Measurements from ENCODE around the gene CAPZA1. TPM values are rescaled to one million over a fixed set of nuclear protein-coding genes. Genes with fewer than 3 reads are reported as not detected.

CAPZA1 gene
- 181 and 215 TPM in 2 replicates for total RNA-seq

GRCh38 chr1:112619518-112620376, at the start of gene CAPZA1:
TSS of gene CAPZA1 (plus strand) at chr1:112619832. CDS start at chr1:112619845, 13 bp downstream.

GRCh38 chr1:112618721-112619517, 713 bp upstream of the CAPZA1 start, which contains the start of gene ST7L:
TSS of gene ST7L (minus strand) at chr1:112619141. CDS start at chr1:112619113, 28 bp downstream.

GRCh38 chr1:112674440-112674985, 54.9 kb downstream of the CAPZA1 start, which contains the start of gene MOV10:
TSS of gene MOV10 (plus strand) at chr1:112674659. CDS start at chr1:112674913, 254 bp downstream.

GRCh38 chr1:112706505-112707220, 87.0 kb downstream of the CAPZA1 start, which contains the start of gene RHOC:
TSS of gene RHOC (minus strand) at chr1:112707127. CDS start at chr1:112703799, 3,328 bp downstream.

GRCh38 chr1:112715264-112716053, 95.8 kb downstream of the CAPZA1 start, which contains the start of gene PPM1J:
TSS of gene PPM1J (minus strand) at chr1:112715332. CDS start at chr1:112715301, 31 bp downstream.

Other genes starting within 250 kb of the CAPZA1 start
- gene CTTNBP2NL, start 223.6 kb upstream of the CAPZA1 start, total RNA-seq = 7.2 and 13.0 TPM in 2 replicates
- gene WNT2B, start 110.9 kb upstream of the CAPZA1 start, total RNA-seq = 0.43 and 1.7 TPM in 2 replicates
- 10.0 and 11.6 TPM in 2 replicates for gene ST7L, start 691 bp upstream of the CAPZA1 start, total RNA-seq
- gene MOV10, start 54.8 kb downstream of the CAPZA1 start, total RNA-seq = 22.0 and 30.6 TPM in 2 replicates
- 315 and 592 TPM in 2 replicates for gene RHOC, start 87.3 kb downstream of the CAPZA1 start, total RNA-seq
- gene PPM1J, start 95.5 kb downstream of the CAPZA1 start, total RNA-seq = 5.1 and 7.2 TPM in 2 replicates